Measurements from ENCODE around the gene KIDINS220.

Gene KIDINS220

GRCh38 chr2:8851811-8852560 is 14.6 kb upstream of the KIDINS220 start:
- H3K27me3 ChIP-seq (replicated peaks; ENCODE audit: control insufficient read depth, insufficient read depth, low read length), result no peaks in the 10 kb centered on the region; the same call in 1 of the 2 replicates
- no peak for TF ChIP-seq CTCF (IDR thresholded peaks at IDR 0.05; ENCODE audit: insufficient read depth, low read length, poor library complexity, severe bottlenecking)
- H3K4me3 ChIP-seq (replicated peaks; ENCODE audit: low read depth, low read length), result no peak overlapping the region
- no peaks in the 10 kb centered on the region for H3K36me3 ChIP-seq (ENCODE audit: control insufficient read depth, insufficient read depth, low read length)
- DNase-seq (ENCODE audit: extremely low read depth, insufficient read length), result no peak

- DNase-seq (ENCODE audit: extremely low read depth, insufficient read length), result no peak
- H3K27me3 ChIP-seq (replicated peaks; ENCODE audit: control insufficient read depth, insufficient read depth, low read length), result no peaks in the 10 kb centered on the region; the same call in 1 of the 2 replicates
Measured at GRCh38 chr2:8850845-8851487, 13.6 kb upstream of the KIDINS220 start.

GRCh38 chr2:8849327-8849726 is 11.9 kb upstream of the KIDINS220 start:
- H3K36me3 ChIP-seq (ENCODE audit: control insufficient read depth, insufficient read depth, low read length), result no peaks in the 10 kb centered on the region
- TF ChIP-seq CTCF (IDR thresholded peaks at IDR 0.05; ENCODE audit: insufficient read depth, low read length, poor library complexity, severe bottlenecking), result no peak
- H3K27me3 ChIP-seq (replicated peaks; ENCODE audit: control insufficient read depth, insufficient read depth, low read length), result no peaks in the 10 kb centered on the region; the same call in 1 of the 2 replicates
- no peak overlapping the region for H3K4me3 ChIP-seq (replicated peaks; ENCODE audit: low read depth, low read length)
- DNase-seq (ENCODE audit: extremely low read depth, insufficient read length), result no peak

More at GRCh38 chr2:8850845-8851487, 13.6 kb upstream of the KIDINS220 start:
- TF ChIP-seq CTCF (IDR thresholded peaks at IDR 0.05; ENCODE audit: insufficient read depth, low read length, poor library complexity, severe bottlenecking), result no peak
- Histone ChIP-seq H3K36me3 (ENCODE audit: control insufficient read depth, insufficient read depth, low read length) (no peaks in the 10 kb centered on the region), H3K4me3 (replicated peaks; ENCODE audit: low read depth, low read length) (no peak overlapping the region)

GRCh38 chr2:8848328-8849100 is 11.1 kb upstream of the KIDINS220 start:
- TF ChIP-seq CTCF (IDR thresholded peaks at IDR 0.05; ENCODE audit: insufficient read depth, low read length, poor library complexity, severe bottlenecking), result no peak
- H3K36me3 ChIP-seq (ENCODE audit: control insufficient read depth, insufficient read depth, low read length), result no peaks in the 10 kb centered on the region
- H3K4me3 ChIP-seq (replicated peaks; ENCODE audit: low read depth, low read length), result no peak overlapping the region
- H3K27me3 ChIP-seq (replicated peaks; ENCODE audit: control insufficient read depth, insufficient read depth, low read length), result no peaks in the 10 kb centered on the region; the same call in 1 of the 2 replicates
- DNase-seq (ENCODE audit: extremely low read depth, insufficient read length), result no peak

GRCh38 chr2:8847400-8847799 is 10.0 kb upstream of the KIDINS220 start:
- no peak for DNase-seq (ENCODE audit: extremely low read depth, insufficient read length)
- Histone ChIP-seq H3K4me3 (replicated peaks; ENCODE audit: low read depth, low read length) (no peak overlapping the region), H3K27me3 (replicated peaks; ENCODE audit: control insufficient read depth, insufficient read depth, low read length) (no peaks in the 10 kb centered on the region; the same call in 1 of the 2 replicates), H3K36me3 (ENCODE audit: control insufficient read depth, insufficient read depth, low read length) (no peaks in the 10 kb centered on the region)
- TF ChIP-seq CTCF (IDR thresholded peaks at IDR 0.05; ENCODE audit: insufficient read depth, low read length, poor library complexity, severe bottlenecking), result no peak
